Frontal cortex (tissue), 4 donors: ENCODE data around the gene ARPIN. TPM values are rescaled to one million over a fixed set of nuclear protein-coding genes. Genes with fewer than 3 reads are reported as not detected.

ENCODE experiments used
- DNase-seq, 2 donors: peaks; one replicate each; pipeline ENCODE4 v3.0.0; 2012; ENCODE audit warnings: low spot score in 2 of 2
- FAIRE-seq: peaks from 2 replicates; lab custom pipeline; 2012; peaks lifted over from hg19 to GRCh38; lab: Jason Lieb, UNC
- total RNA-seq: library from RNA; depleted of rRNA; stranded (reverse); fragments of >200 nt; gene quantifications from one replicate; pipeline ENCODE4 v1.2.3, GENCODE V29; 2014
- donor health status: control.
- donor health status: control.
- donor health status: control.

ARPIN gene
- total RNA-seq, 1 donor from 2014 or later: 13.5 TPM

DNA sequence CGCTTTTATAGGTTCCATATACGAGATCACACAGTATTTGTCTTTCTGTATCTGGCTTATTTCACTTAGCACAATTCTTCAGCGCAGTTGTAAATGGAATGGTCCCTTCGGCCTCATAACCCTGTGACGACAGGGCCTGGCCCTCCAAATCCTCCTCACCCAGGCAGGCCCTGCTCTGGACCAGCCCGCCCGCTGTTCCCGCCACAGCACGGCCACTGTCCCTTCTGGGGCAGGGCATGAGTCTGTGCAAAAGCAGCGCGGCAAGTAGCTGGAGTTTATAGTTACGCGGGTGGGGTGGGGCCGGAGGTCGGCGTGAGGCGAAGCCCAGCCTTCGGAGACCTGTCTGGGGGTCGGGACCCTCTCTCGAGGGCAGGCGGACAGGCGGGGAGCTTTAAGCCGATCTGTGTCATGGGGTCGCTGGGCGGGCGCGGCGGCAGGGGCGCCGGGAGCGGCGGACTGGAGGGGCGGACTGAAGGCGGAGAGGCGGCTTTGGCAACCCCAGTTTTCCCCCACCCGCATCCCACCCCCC is 543 bp downstream of the ARPIN start:
- FAIRE-seq (no peak), DNase-seq (peak; percentile 37 to 48)

GRCh38 chr15:89910891-89911626 is 1.7 kb downstream of the ARPIN start:
- no peak for DNase-seq
- FAIRE-seq: no peak

DNA sequence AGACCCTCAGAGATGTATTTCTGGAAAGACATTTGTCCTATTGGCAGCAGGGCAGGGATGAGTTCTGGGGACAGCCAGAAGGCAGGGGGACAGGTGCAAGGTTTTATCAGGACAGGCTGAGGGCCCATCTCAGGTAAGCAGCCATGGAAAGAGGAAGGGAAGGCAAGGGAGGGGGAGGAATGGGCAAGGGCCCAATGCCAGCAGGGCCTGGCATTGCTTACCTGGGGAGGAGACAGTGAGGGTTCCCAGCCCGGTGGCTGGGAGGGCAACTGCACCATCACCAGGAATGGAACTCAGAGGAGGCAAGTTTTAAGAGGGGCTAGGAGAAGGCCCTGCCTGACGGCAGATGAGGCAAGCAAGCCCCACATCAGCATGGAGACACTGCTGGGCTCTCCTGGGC is 3.1 kb downstream of the ARPIN start:
- DNase-seq (no peak), FAIRE-seq (no peak)

DNA sequence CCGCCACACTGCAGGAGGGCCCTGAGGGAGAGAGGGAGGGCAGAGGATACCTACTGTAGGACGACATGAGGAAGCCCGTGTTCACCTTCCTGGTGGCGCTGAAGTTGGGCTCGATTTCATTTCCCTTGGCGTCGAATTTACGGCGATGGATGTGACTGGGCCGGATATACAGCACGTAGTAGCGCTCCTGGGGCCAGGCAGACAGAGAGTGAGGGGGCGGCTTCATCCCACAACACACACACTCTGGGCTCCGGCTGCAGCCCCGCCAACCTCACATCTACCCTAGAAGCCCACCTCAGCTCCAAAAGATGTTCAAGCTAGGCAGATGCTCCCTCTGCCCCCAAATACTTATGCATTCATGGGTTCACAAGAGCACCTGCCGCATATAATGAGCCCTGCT is 4.5 kb downstream of the ARPIN start:
- no peak for FAIRE-seq
- DNase-seq: no peak

DNA sequence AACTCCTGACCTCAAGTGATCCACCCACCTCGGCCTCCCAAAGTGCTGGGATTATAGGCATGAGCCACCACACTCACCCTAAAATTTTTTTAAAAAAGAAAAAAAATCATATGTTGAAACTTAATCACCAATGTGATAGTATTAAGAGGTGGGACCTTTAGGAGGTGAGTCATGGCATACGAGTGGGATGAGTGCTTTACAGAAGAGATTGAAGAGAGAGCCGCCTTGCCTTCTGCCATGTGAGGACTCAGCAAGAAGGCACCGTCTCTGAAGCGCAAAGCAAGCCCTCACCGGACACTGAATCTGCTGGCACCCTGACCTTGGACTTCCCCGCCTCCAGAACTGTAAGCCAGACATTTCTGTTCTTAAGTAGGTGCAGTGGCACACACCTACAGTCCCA is 5.5 kb downstream of the ARPIN start:
- no peak for FAIRE-seq
- no peak for DNase-seq

GRCh38 chr15:89905846-89906378 is 6.8 kb downstream of the ARPIN start:
- DNase-seq (no peak), FAIRE-seq (no peak)

GRCh38 chr15:89904519-89904918 is 8.2 kb downstream of the ARPIN start:
- DNase-seq: no peak

GRCh38 chr15:89903858-89904130 is 9.0 kb downstream of the ARPIN start:
- DNase-seq (no peak), FAIRE-seq (no peak)

More at GRCh38 chr15:89904519-89904918, 8.2 kb downstream of the ARPIN start:
- no peak for FAIRE-seq

DNA sequence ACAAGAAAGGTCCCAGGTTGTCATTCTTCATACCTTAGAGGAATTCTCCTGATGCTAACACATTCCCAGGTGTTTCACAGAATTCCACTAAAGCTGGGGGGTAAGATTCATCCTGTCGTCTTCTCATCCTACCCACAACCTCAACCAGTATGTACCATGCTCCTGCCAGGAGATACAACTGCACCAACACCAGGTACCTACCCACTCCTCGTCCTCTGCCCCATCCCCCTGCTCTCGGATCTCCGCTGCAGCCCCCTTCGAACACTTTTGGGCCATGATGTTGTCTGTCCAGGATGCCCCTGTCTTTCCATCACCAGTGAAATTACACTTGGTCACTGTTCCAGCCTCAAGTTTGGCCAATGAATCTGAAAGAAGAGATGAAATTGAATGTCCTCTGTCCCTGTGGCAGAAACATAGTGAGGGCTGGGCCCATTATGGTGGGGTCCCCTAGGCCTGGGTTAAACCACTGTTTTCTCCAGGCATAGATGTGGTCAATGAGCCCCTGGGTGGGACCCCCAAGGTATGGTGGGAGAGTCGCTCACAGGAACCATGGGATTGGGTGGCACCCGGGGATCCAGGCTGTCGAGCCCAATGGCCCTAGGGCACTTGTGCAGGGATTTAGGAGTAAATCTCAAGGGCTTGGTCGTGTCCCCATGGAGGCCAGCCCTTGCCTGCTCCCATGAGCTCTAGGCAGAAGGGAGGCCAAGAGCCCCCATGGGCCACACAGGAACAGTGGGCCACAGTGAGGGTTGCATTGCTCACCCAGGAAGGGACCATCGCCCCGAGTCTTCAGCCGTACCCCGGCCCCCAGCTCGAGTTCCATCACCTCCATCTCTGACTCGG is 9.5 kb downstream of the ARPIN start:
- FAIRE-seq: no peak
- DNase-seq: no peak

GRCh38 chr15:89900849-89901248 is 11.9 kb downstream of the ARPIN start:
- no peak for FAIRE-seq
- DNase-seq: no peak

DNA sequence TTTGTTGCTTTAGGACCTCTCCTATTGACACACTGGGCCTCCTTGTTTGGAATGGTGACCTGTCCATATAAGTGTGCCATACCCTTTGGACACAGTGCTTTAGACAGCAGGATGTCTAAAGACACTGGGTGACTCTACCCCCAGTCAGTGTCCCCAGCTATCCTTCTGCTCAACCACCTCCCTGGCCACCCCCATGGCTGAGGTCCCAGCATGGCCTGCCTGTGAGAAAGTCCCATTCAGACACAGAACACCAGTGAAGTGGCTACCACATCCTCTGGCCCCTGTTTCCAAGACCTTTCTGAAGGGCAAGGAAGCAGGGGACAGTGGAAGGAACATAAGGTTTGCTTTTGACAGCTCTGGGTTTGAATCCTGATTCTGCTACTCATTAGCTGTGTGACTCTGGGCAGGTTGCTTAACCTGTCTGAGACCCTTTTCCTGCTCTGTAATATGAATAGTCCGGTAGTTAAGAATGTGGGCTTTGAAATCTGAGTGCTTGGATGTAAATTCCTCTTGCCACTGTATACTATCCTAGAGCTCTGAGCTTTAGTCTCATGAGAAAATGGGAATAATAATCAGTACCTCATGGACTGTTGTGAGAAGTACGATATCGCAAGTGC is 12.7 kb downstream of the ARPIN start:
- DNase-seq: no peak
- no peak for FAIRE-seq

DNA sequence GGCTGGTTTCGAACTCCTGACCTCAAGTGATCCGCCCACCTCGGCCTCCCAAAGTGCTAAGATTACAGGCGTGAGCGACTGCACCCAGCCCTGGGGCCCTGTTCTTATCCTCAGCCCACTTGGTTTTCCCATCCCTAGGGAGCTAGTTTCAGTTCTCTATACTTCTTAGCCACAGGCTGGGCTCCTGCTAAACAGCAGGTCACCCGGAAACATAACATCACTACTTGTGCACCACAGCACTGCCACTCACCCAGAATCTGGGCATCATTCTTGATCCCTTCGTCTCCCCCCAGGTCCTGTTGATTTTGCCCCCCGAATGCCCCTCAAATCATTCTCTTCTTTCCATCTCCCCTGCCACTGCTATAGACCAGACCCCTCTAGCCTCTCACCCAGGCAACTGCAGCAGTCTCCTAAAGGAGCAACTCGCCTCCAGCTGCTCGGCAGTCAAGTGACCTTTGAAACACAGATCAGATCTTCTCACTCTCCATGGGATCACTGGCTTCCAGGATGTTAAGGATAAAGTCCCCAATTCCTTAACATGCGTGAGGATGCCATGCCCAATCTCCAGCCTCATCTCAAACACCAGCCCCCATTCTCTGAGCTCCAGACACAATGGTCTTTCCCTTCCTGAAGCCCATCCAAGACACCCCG is 13.3 kb downstream of the ARPIN start:
- no peak for DNase-seq
- FAIRE-seq: no peak

GRCh38 chr15:89898614-89899294 is 14.0 kb downstream of the ARPIN start:
- DNase-seq: no peak
- no peak for FAIRE-seq

- FAIRE-seq: no peak
- DNase-seq: no peak
Observed at GRCh38 chr15:89898146-89898545, 14.6 kb downstream of the ARPIN start.

- FAIRE-seq: no peak
Observed at GRCh38 chr15:89893696-89894447, 18.9 kb downstream of the ARPIN start, which contains the start of gene AP3S2. TSS of gene AP3S2 (minus strand) at chr15:89893994. CDS start at chr15:89893949, 45 bp downstream.

GRCh38 chr15:89893027-89893426 is 19.7 kb downstream of the ARPIN start:
- FAIRE-seq (no peak), DNase-seq (no peak)

More at GRCh38 chr15:89893696-89894447, 18.9 kb downstream of the ARPIN start, which contains the start of gene AP3S2:
- DNase-seq: peak; percentile 69 to 80

- no peak for FAIRE-seq
- DNase-seq: no peak
Observed at GRCh38 chr15:89888214-89888804, 24.4 kb downstream of the ARPIN start.

DNA sequence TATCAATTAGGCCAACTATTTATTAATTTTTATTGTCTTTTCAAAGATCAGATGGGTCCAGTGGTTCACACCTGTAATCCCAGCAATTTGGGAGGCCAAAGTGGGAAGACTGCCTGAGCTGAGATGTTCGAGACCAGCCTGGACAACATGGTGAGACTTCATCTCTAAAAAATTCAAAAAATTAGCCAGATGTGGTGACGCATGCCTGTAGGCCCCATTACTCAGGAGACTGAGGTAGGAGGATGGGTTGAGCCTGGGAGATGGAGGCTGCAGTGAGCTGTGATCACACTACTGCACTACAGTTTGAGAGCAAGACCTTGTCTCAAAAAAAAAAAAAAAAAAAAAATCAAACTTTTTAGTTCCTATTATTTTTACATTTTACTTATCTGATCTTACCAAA is 27.1 kb downstream of the ARPIN start:
- DNase-seq (no peak), FAIRE-seq (no peak)
